ENCODE results near the gene MYMX. TPM values are rescaled to one million over a fixed set of nuclear protein-coding genes. Genes with fewer than 3 reads are reported as not detected.

The MYMX gene
- polyA plus RNA-seq, 2 of the 4 experiments (the other 2 are of a cell fraction), result not detected

- FAIRE-seq (no peak), ATAC-seq (no peak), DNase-seq (ENCODE audit: low read depth in 1 of 2, low spot score in 1 of 2) (no peak)
- TF ChIP-seq BCL3 (IDR thresholded peaks at IDR 0.05), result no peak
- no peak for TF ChIP-seq ZC3H11A (IDR thresholded peaks at IDR 0.05)
- TF ChIP-seq HES2 (IDR thresholded peaks at IDR 0.05), result no peak
- no peak for TF ChIP-seq SREBF2 (IDR thresholded peaks at IDR 0.05)
- no peak for TF ChIP-seq KDM5A (IDR thresholded peaks at IDR 0.05)
- no peak for TF ChIP-seq GATA3 (IDR thresholded peaks at IDR 0.05; ENCODE audit: borderline replicate concordance)
- no peak for TF ChIP-seq EHF (CRISPR knock-in tag; IDR thresholded peaks at IDR 0.05)
- no peak for TF ChIP-seq CBX2 (IDR thresholded peaks at IDR 0.05; ENCODE audit: borderline replicate concordance, low read depth)
- no peak for TF ChIP-seq ZSCAN20 (CRISPR knock-in tag; IDR thresholded peaks at IDR 0.05)
- TF ChIP-seq E2F6 (IDR thresholded peaks at IDR 0.05; ENCODE audit: borderline replicate concordance, low read depth), result no peak
- no peak for TF ChIP-seq CHD2 (IDR thresholded peaks at IDR 0.05; ENCODE audit: low read length, partially characterized antibody)
- TF ChIP-seq CHD4 (IDR thresholded peaks at IDR 0.05; ENCODE audit: borderline replicate concordance), result no peak
- H3K4me2 ChIP-seq, result peak overlapping the region; percentile 85; the same call in 2 of the 3 replicates
- peaks cover 42% of the 10 kb centered on the region for H3K4me1 ChIP-seq
- ChIA-PET POLR2A (no interaction called here), CTCF (interaction anchor here (0.7 to 2.3 kb wide), 4 partner anchors 17 to 45 kb away, joined by 3 to 7 read pairs (median 4); no protein-coding TSS in a partner anchor)
- H3K9me3 ChIP-seq, result no peaks in the 10 kb centered on the region
- no peak overlapping the region for H3K4me3 ChIP-seq
- H3K27ac ChIP-seq, result peak overlapping the region in 1 of 2 experiments; percentile 57; a peak in 1 of 6 replicates
- WGBS (ENCODE audit: missing lambda C conversion rate), result 92% methylated on average over 9 of the region's 16 CpGs
Measured at GRCh38 chr6:44217332-44218143, 812 bp downstream of the MYMX start.

GRCh38 chr6:44219053-44219814 lies 2.5 kb downstream of the MYMX start:
- peak; percentile 40 to 57 for DNase-seq (ENCODE audit: low read depth in 1 of 2, low spot score in 1 of 2)
- Histone ChIP-seq H3K27ac (peak overlapping the region; percentile 77 to 92), H3K4me1 (peaks cover 48% of the 10 kb centered on the region), H3K4me3 (peak overlapping the region; percentile 51), H3K4me2 (peak overlapping the region; percentile 85), H3K9me3 (no peaks in the 10 kb centered on the region)
- ATAC-seq, result peak; percentile 61 to 78
- CTCF ChIA-PET, result interaction anchor here (0.6 to 1.3 kb wide), 3 partner anchors 9 to 141 kb away, joined by 3 to 8 read pairs (median 4); no protein-coding TSS in a partner anchor
- WGBS (ENCODE audit: missing lambda C conversion rate), result 2% methylated on average over 12 of the region's 45 CpGs
- POLR2A ChIA-PET, result interaction anchor here (0.9 to 1.4 kb wide), 3 partner anchors 16 to 92 kb away, joined by 4 to 10 read pairs (median 5); partner anchors contain the start of genes HSP90AB1, MRPL14 and TMEM63B
- TF ChIP-seq FOXS1 (CRISPR knock-in tag; IDR thresholded peaks at IDR 0.05), result no peak
- TF ChIP-seq POLR2A (IDR thresholded peaks at IDR 0.05; ENCODE audit: low read length), result peak; percentile 42
- TF ChIP-seq CHD2 (IDR thresholded peaks at IDR 0.05; ENCODE audit: low read length, partially characterized antibody), result no peak
- peak; percentile 47; the same call in 1 of the 2 replicates for TF ChIP-seq MAX (IDR thresholded peaks at IDR 0.05)
- TF ChIP-seq E2F6 (IDR thresholded peaks at IDR 0.05; ENCODE audit: borderline replicate concordance, low read depth), result peak; percentile 41; the same call in 1 of the 2 replicates
- TF ChIP-seq EHF (CRISPR knock-in tag; IDR thresholded peaks at IDR 0.05), result no peak
- 0 out of 3 replicates have a peak, but pooled peaks have one; percentile 42 for TF ChIP-seq BCL3 (IDR thresholded peaks at IDR 0.05)
- FAIRE-seq, result no peak

All from A549 (cell line).